Liver (tissue), 9 donors: ENCODE measurements around the gene KCNMA1. TPM values are rescaled to one million over a fixed set of nuclear protein-coding genes. Genes with fewer than 3 reads are reported as not detected.

ENCODE experiments used
- DNase-seq: peaks from one replicate; pipeline ENCODE4 v3.0.0-alpha.2; 2017; ENCODE audit warnings: low spot score
- H3K27ac ChIP-seq, 2 donors: one replicate each; pipeline ENCODE4 v1.7.0; 2013; ENCODE audit warnings: inconsistent platforms in 2 of 2, low read length in 2 of 2, control low read depth in 1 of 2, low read depth in 1 of 2, mild to moderate bottlenecking in 1 of 2
- H3K27me3 ChIP-seq, 4 donors: one replicate each; pipeline versions ENCODE4 v1.6.1 to v1.7.0; 2013; ENCODE audit warnings: low read length in 3 of 4, inconsistent platforms in 1 of 4, mild to moderate bottlenecking in 1 of 4, moderate library complexity in 1 of 4; ENCODE audit not compliant: control insufficient read depth in 4 of 4, insufficient read depth in 4 of 4
- H3K36me3 ChIP-seq, 4 donors: one replicate each; pipeline versions ENCODE4 v1.6.1 to v1.7.0; 2013; ENCODE audit warnings: low read length in 3 of 4, mild to moderate bottlenecking in 3 of 4, low read depth in 1 of 4, moderate library complexity in 1 of 4; ENCODE audit not compliant: control insufficient read depth in 4 of 4, insufficient read depth in 3 of 4
- H3K4me1 ChIP-seq, 4 donors: one replicate each; pipeline versions ENCODE4 v1.6.1 to v1.7.0; 2013; ENCODE audit warnings: low read length in 3 of 4, mild to moderate bottlenecking in 3 of 4, moderate library complexity in 1 of 4; ENCODE audit not compliant: control insufficient read depth in 4 of 4, insufficient read depth in 4 of 4
- H3K4me3 ChIP-seq, 3 donors: one replicate each; pipeline versions ENCODE4 v1.6.1 to v1.7.0; 2013; ENCODE audit warnings: low read length in 3 of 3, control low read depth in 1 of 3, low read depth in 1 of 3, mild to moderate bottlenecking in 1 of 3
- H3K9ac ChIP-seq, 2 donors: one replicate each; pipeline ENCODE4 v1.7.0; 2013; ENCODE audit warnings: low read length in 2 of 2, mild to moderate bottlenecking in 2 of 2, moderate library complexity in 2 of 2, control low read depth in 1 of 2, low read depth in 1 of 2
- H3K9me3 ChIP-seq, 4 donors: one replicate each; pipeline versions ENCODE4 v1.6.1 to v1.7.0; 2013; ENCODE audit warnings: low read length in 3 of 4; ENCODE audit not compliant: control insufficient read depth in 4 of 4
- ATF3 ChIP-seq: IDR thresholded peaks from 2 replicates; pipeline ENCODE4 v1.6.1; 2016; ENCODE audit warnings: antibody characterized with exemption
- CTCF ChIP-seq: fragments of 150-350 bp; IDR thresholded peaks from 2 replicates; pipeline ENCODE4 v1.5.1; 2017; ENCODE audit warnings: improper control_type of control experiment, low read depth, low read length; ENCODE audit not compliant: missing input control
- EGR1 ChIP-seq, 2 donors: IDR thresholded peaks; 2 replicates each; pipeline ENCODE4 v1.6.1; 2016 to 2018; ENCODE audit warnings: antibody characterized with exemption in 2 of 2, low read depth in 2 of 2
- FOXA1 ChIP-seq: IDR thresholded peaks from 2 replicates; pipeline ENCODE4 v1.6.1; 2016; ENCODE audit warnings: antibody characterized with exemption
- FOXA2 ChIP-seq: IDR thresholded peaks from 2 replicates; pipeline ENCODE4 v1.6.1; 2016; ENCODE audit warnings: antibody characterized with exemption
- GABPA ChIP-seq, 2 donors: IDR thresholded peaks in 1 of 2; conservative IDR thresholded peaks in 1 of 2; 2 replicates each; pipeline ENCODE4 v1.6.1; 2016; ENCODE audit warnings: antibody characterized with exemption in 2 of 2, mild to moderate bottlenecking in 1 of 2, moderate library complexity in 1 of 2
- HNF4A ChIP-seq, 2 donors: conservative IDR thresholded peaks; 2 replicates each; pipeline ENCODE4 v1.6.1; 2016; ENCODE audit warnings: antibody characterized with exemption in 2 of 2, mild to moderate bottlenecking in 2 of 2
- HNF4G ChIP-seq: IDR thresholded peaks from 2 replicates; pipeline ENCODE4 v1.6.1; 2016; ENCODE audit warnings: antibody characterized with exemption
- JUND ChIP-seq, 2 donors: IDR thresholded peaks; 2 replicates each; pipeline ENCODE4 v1.6.1; 2016; ENCODE audit warnings: antibody characterized with exemption in 2 of 2
- MAX ChIP-seq: IDR thresholded peaks from 2 replicates; pipeline ENCODE4 v1.6.1; 2016; ENCODE audit warnings: antibody characterized with exemption
- NR2F2 ChIP-seq: IDR thresholded peaks from 2 replicates; pipeline ENCODE4 v1.6.1; 2016; ENCODE audit warnings: antibody characterized with exemption
- RAD21 ChIP-seq, 2 donors: IDR thresholded peaks; 2 replicates each; pipeline ENCODE4 v1.6.1; 2016; ENCODE audit warnings: antibody characterized with exemption in 2 of 2, mild to moderate bottlenecking in 2 of 2
- RXRA ChIP-seq, 2 donors: IDR thresholded peaks; 2 replicates each; pipeline ENCODE4 v1.6.1; 2017 to 2018; ENCODE audit warnings: antibody characterized with exemption in 2 of 2, mild to moderate bottlenecking in 1 of 2
- SP1 ChIP-seq: IDR thresholded peaks from 2 replicates; pipeline ENCODE4 v1.6.1; 2018; ENCODE audit warnings: antibody characterized with exemption, mild to moderate bottlenecking
- TAF1 ChIP-seq: conservative IDR thresholded peaks from 2 replicates; pipeline ENCODE4 v1.6.1; 2016; ENCODE audit warnings: antibody characterized with exemption, mild to moderate bottlenecking
- YY1 ChIP-seq: IDR thresholded peaks from 2 replicates; pipeline ENCODE4 v1.6.1; 2016; ENCODE audit warnings: antibody characterized with exemption, mild to moderate bottlenecking
- ZBTB33 ChIP-seq: IDR thresholded peaks from 2 replicates; pipeline ENCODE4 v1.6.1; 2016; ENCODE audit warnings: antibody characterized with exemption
- WGBS: extraction: QIAGEN DNeasy Blood & Tissue Kit; methylation state at CpG from one replicate; pipeline ENCODE4 v1.1.7; 2013; 5-methylcytosine and 5-hydroxymethylcytosine counted together
- polyA plus RNA-seq, 2 donors: library from polyadenylated mRNA; stranded (reverse) in 1 of 2; unstranded in 1 of 2; fragments of 200-250 nt in 1 of 2; fragments of >200 nt in 1 of 2; fragmentation: Nextera tagmentation in 1 of 2; extraction: Ambion mirVana in 1 of 2; gene quantifications; one replicate each; pipeline versions ENCODE4 v1.2.1 to v1.2.3, GENCODE V29; 2013 to 2015
- total RNA-seq, 2 donors: library from RNA; depleted of rRNA; stranded (reverse); fragments of >200 nt; gene quantifications; one replicate each; pipeline ENCODE4 v1.2.3, GENCODE V29; 2014
- donor health status: healthy.
- donor health status: healthy.
- donor health status: healthy.
- donor health status: healthy.
- donor health status: healthy.

Gene KCNMA1
- total and polyA plus RNA-seq, 4 donors = 2.5 to 9.7 (median 4.7) TPM

DNA sequence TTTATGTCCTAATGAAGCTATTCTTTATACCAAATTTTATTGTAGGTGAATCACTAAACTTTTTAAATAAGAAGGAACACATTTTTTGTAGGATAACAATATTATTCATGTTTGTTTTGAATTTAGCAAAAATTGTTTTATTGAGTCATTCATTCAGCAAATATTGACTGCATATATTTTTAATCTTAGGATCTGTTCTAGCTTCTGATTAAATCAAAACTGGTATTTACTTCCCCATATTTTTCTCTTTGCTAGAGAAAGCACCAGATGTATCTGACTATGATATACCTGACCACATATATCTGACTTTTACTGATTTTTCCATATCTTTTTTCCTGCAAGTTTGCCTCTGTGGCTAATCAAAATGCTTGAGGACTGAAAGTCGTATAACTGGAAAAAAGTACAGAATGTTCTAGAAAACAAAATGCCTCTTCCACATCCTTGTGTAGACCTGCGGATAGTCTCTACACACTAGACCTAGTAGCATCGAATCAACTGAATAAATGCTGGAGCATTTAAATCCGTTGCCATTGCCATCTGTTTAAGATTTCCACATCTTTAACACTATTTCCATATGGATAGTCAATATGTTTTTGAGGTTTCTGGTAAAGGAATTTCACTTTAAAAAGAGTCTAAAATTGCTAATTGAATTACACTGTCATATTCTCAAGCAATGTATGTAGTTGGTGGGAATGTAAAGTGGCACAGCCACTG lies 594.7 kb downstream of the KCNMA1 start:
- Histone ChIP-seq H3K27me3 (no peaks in the 10 kb centered on the region), H3K9ac (no peak overlapping the region), H3K9me3 (no peaks in the 10 kb centered on the region), H3K27ac (no peak overlapping the region), H3K4me3 (no peak overlapping the region), H3K4me1 (no peaks in the 10 kb centered on the region), H3K36me3 (no peaks in the 10 kb centered on the region)
- TF ChIP-seq JUND (IDR thresholded peaks at IDR 0.05) (no peak), ZBTB33 (no peak), HNF4G (no peak), FOXA2 (no peak), TAF1 (no peak), MAX (no peak), HNF4A (conservative IDR thresholded peaks at IDR 0.05) (no peak), CTCF (no peak), SP1 (no peak), FOXA1 (no peak), RAD21 (IDR thresholded peaks at IDR 0.05) (no peak), NR2F2 (no peak), RXRA (IDR thresholded peaks at IDR 0.05) (no peak), EGR1 (IDR thresholded peaks at IDR 0.05; ENCODE audit: low read depth in 2 of 2) (no peak), ATF3 (no peak), YY1 (no peak), GABPA (IDR thresholded peaks at IDR 0.05 in 1 of 2, conservative IDR thresholded peaks at IDR 0.05 in 1 of 2) (no peak)
- WGBS = 95% methylated on average over 4 of the region's 4 CpGs
- no peak for DNase-seq

DNA sequence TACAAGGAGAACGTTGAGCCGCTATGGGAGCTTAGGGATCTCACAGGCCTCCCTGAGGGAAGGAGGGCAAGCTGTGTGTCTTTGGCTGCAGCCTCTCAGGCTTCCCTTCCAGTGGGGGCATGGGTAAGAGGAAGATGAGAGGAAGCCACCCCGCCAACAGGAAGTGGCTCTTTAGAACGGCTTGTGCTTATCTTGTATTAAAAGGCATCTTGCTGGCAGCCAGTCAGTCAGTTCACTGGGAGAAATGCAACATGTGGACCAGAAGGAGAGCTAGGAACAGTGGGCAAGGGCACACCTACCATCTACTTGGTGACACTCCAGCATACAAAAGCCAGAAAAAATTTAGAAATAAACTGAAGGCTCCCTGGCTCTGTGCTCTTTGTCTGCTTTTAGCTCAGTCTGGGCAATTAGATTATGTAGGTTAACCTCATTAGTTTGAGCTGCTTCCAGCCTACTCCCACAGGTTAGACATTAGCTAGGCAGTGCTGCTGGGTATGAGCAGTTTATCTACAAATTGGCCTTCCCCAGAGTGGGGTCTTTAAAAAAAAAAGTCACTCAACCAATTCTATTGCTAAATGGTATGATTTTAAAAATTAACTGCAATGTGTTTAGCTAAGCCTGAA lies 595.9 kb downstream of the KCNMA1 start:
- TF ChIP-seq HNF4A (conservative IDR thresholded peaks at IDR 0.05) (no peak), TAF1 (no peak), ZBTB33 (no peak), HNF4G (no peak), FOXA1 (no peak), NR2F2 (no peak), YY1 (no peak), MAX (no peak)
- Histone ChIP-seq H3K9me3 (no peaks in the 10 kb centered on the region), H3K4me3 (no peak overlapping the region), H3K27ac (no peak overlapping the region), H3K27me3 (no peaks in the 10 kb centered on the region), H3K9ac (no peak overlapping the region), H3K4me1 (peaks cover 0 to 7% (median 0%) of the 10 kb centered on the region in 4 donors), H3K36me3 (no peaks in the 10 kb centered on the region)
- 65% methylated on average over 4 of the region's 4 CpGs for WGBS
- no peak for DNase-seq
